SK-N-SH treated with all-trans-retinoic acid at 6 μM for 48 hours (cell line): ENCODE measurements around the gene AP1S1.

ENCODE experiments used
- ARNTL ChIP-seq: fragments of 450-650 bp; formaldehyde crosslinking; IDR thresholded peaks from 2 replicates; pipeline ENCODE4 v1.5.0; 2020; ENCODE audit warnings: low read depth, mild to moderate bottlenecking, moderate library complexity, borderline replicate concordance
- ESRRG ChIP-seq: fragments of 250-450 bp; sonication (Bioruptor Pico); IDR thresholded peaks from 2 replicates; pipeline ENCODE4 v1.6.1; 2021; ENCODE audit warnings: mild to moderate bottlenecking
- GLIS3 ChIP-seq: fragments of 250-450 bp; sonication (Bioruptor Pico); IDR thresholded peaks from 2 replicates; pipeline ENCODE4 v1.5.0; 2020; ENCODE audit warnings: mild to moderate bottlenecking, moderate library complexity
- PPARA ChIP-seq: fragments of 250-450 bp; sonication (Bioruptor Pico); IDR thresholded peaks from 2 replicates; pipeline ENCODE4 v1.5.0; 2020; ENCODE audit warnings: mild to moderate bottlenecking, borderline replicate concordance
- RARB ChIP-seq: fragments of 250-450 bp; sonication (Bioruptor Pico); IDR thresholded peaks from 2 replicates; pipeline ENCODE4 v1.8.0; 2021; ENCODE audit warnings: mild to moderate bottlenecking, moderate library complexity
- SNAI2 ChIP-seq: fragments of 250-450 bp; sonication (Bioruptor Pico); IDR thresholded peaks from 2 replicates; pipeline ENCODE4 v1.5.0; 2020; ENCODE audit warnings: mild to moderate bottlenecking, moderate library complexity
- ZFP3 ChIP-seq: fragments of 250-450 bp; sonication (Bioruptor Pico); IDR thresholded peaks from 2 replicates; pipeline ENCODE4 v1.5.0; 2020; ENCODE audit warnings: mild to moderate bottlenecking, moderate library complexity
- ZFP30 ChIP-seq: fragments of 450-650 bp; formaldehyde crosslinking; IDR thresholded peaks from 2 replicates; pipeline ENCODE4 v1.5.0; 2022; ENCODE audit warnings: mild to moderate bottlenecking, moderate library complexity
- ZNF70 ChIP-seq: fragments of 450-650 bp; formaldehyde crosslinking; IDR thresholded peaks from 2 replicates; pipeline ENCODE4 v1.5.0; 2020; ENCODE audit warnings: mild to moderate bottlenecking, moderate library complexity
- TF ChIP-seq, protein P1 (sequence below): fragments of 250-450 bp; sonication (Bioruptor Pico); IDR thresholded peaks from 2 replicates; pipeline ENCODE4 v1.8.0; 2020; ENCODE audit warnings: mild to moderate bottlenecking, moderate library complexity, borderline replicate concordance
- TF ChIP-seq, protein P2 (sequence below): fragments of 250-450 bp; sonication (Bioruptor Pico); IDR thresholded peaks from 2 replicates; pipeline ENCODE4 v1.5.1; 2020; ENCODE audit warnings: low read depth, mild to moderate bottlenecking, moderate library complexity

DNA sequence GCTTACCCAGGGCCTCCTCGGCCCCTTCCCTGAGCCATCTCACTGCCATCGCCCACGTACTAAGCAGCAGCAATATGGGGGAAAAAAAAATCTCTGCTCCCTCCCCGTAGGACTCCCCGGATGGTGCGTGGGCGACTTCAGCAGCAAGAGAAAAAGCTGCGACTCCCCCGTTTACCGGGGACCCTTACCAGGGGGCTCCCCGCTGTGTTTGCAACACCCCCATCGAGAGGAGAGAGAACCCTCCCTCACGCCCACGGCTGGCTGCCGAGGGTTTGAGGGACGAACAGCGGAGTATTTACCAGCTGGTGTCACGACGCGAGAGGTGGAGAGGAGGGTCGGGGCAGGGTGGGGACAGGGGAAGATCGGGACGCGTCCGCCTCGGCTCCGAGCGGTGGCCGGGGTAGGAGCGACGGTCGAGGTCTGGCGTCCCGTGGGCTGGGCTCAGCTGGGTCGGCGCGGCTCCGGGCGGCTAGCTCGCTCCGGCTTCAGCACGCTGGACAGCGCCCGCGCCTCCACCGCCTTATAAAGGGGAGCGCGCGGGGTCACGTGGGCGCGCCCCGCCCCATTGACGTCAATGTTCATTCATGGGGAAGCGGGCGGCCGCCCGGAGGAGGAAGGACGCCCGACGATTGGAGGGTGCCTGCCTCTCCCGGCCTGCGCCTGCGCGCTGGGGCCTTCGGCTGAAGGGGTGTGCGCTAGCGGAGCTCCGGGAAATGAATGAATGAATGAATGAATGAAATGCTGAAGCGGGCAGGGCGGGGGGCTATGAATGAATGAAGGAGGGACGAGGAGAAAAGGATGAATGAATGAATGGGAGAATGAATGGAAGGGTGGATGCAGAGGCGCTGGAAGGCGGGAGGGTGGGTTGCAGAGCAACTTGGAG is 11.0 kb downstream of the AP1S1 start, which contains the start of gene VGF:
- TF ChIP-seq SNAI2 (CRISPR knock-in tag) (no peak), ZNF70 (CRISPR knock-in tag) (no peak; the same call in 1 of the 2 replicates), RARB (CRISPR knock-in tag) (no peak), PPARA (no peak), ARNTL (CRISPR knock-in tag) (no peak), GLIS3 (CRISPR knock-in tag) (peak; percentile 92; the same call in 1 of the 2 replicates), ZFP3 (CRISPR knock-in tag) (peak; percentile 49; the same call in 1 of the 2 replicates), ESRRG (no peak), ZFP30 (CRISPR knock-in tag) (no peak)
- TF ChIP-seq, protein P1, sequence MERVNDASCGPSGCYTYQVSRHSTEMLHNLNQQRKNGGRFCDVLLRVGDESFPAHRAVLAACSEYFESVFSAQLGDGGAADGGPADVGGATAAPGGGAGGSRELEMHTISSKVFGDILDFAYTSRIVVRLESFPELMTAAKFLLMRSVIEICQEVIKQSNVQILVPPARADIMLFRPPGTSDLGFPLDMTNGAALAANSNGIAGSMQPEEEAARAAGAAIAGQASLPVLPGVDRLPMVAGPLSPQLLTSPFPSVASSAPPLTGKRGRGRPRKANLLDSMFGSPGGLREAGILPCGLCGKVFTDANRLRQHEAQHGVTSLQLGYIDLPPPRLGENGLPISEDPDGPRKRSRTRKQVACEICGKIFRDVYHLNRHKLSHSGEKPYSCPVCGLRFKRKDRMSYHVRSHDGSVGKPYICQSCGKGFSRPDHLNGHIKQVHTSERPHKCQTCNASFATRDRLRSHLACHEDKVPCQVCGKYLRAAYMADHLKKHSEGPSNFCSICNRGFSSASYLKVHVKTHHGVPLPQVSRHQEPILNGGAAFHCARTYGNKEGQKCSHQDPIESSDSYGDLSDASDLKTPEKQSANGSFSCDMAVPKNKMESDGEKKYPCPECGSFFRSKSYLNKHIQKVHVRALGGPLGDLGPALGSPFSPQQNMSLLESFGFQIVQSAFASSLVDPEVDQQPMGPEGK: 0 out of 2 replicates have a peak, but pooled peaks have one; percentile 33
- TF ChIP-seq, protein P2, sequence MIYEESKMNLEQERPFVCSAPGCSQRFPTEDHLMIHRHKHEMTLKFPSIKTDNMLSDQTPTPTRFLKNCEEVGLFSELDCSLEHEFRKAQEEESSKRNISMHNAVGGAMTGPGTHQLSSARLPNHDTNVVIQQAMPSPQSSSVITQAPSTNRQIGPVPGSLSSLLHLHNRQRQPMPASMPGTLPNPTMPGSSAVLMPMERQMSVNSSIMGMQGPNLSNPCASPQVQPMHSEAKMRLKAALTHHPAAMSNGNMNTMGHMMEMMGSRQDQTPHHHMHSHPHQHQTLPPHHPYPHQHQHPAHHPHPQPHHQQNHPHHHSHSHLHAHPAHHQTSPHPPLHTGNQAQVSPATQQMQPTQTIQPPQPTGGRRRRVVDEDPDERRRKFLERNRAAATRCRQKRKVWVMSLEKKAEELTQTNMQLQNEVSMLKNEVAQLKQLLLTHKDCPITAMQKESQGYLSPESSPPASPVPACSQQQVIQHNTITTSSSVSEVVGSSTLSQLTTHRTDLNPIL (CRISPR knock-in tag): no peak
